Activated CD4-positive, alpha-beta T cell treated with anti-CD3 and anti-CD28 coated beads, Interleukin-2, amount 50 U/mL, for 48 hours (primary cell): ENCODE data around the gene LRRTM4.

ENCODE experiments used
- DNase-seq, 2 experiments: peaks; one replicate each; pipeline ENCODE4 v3.0.0-alpha.2; 2020

Gene LRRTM4

GRCh38 chr2:76977846-76978727, 544.1 kb downstream of the LRRTM4 start:
- no peak for DNase-seq

GRCh38 chr2:76975752-76976151, 546.4 kb downstream of the LRRTM4 start:
- no peak for DNase-seq

DNA sequence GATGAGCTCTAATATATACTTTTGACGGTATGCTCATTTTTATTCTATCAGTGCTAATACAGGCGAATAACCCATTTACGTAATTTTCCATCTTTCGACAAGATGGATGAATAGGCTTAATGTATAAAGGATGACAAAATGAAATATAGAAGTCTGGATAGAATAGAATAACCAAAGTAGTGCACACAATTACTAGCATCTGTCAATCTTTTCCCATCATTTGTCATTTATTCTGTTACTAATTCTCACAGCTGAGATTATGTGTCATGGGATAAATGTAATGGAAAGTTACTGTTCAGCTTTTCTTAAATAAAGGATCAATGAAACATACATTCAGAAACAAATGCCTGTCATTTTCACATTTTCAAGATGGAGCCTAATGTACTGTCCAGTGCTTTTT, 548.6 kb downstream of the LRRTM4 start:
- no peak for DNase-seq

DNA sequence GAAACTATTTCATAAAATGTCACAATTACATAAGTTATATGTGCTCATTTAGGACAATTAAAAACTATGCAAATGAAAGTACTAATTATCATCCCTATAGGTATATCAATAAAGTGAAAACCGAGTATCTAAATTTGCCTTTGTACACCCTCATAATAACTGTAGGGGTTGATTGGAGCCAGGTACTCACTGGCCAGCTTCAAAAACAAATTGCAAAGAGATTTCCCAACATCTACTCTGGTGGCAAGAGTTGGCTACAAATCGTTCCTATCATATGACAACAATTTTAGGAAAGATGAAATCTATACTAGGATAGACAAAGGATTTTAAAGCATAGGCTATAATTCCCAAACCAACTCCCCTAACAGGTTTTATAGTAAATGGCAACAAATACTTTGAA, 556.4 kb downstream of the LRRTM4 start:
- DNase-seq, result no peak

- no peak for DNase-seq
These were observed 563.4 kb downstream of the LRRTM4 start for GRCh38 chr2:76958749-76959148.

GRCh38 chr2:76953733-76954347, 568.3 kb downstream of the LRRTM4 start:
- no peak for DNase-seq

- no peak for DNase-seq
These were observed 575.5 kb downstream of the LRRTM4 start for GRCh38 chr2:76946631-76947145.

- no peak for DNase-seq
These were observed 581.6 kb downstream of the LRRTM4 start for GRCh38 chr2:76940559-76940958.

DNA sequence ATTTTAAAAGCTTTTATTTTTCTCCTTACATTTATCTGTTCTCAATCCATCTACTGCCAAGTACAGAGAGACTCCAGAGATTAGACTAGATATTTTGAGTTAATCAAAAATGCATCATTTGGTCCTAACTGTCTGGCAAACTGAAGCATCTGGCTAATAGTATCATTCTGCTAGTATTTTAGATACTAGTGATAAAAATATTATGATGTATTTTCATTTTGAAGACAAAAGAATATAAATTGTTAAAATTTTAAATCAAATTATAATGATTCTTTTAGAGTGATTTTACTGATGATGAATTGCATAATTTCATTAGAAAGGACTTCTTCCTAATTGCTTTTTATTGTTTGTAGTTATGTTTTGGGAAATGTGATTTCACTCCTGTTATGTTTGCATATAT, 584.0 kb downstream of the LRRTM4 start:
- no peak for DNase-seq

- DNase-seq, result no peak
These were observed 589.6 kb downstream of the LRRTM4 start for GRCh38 chr2:76932550-76932949.

DNA sequence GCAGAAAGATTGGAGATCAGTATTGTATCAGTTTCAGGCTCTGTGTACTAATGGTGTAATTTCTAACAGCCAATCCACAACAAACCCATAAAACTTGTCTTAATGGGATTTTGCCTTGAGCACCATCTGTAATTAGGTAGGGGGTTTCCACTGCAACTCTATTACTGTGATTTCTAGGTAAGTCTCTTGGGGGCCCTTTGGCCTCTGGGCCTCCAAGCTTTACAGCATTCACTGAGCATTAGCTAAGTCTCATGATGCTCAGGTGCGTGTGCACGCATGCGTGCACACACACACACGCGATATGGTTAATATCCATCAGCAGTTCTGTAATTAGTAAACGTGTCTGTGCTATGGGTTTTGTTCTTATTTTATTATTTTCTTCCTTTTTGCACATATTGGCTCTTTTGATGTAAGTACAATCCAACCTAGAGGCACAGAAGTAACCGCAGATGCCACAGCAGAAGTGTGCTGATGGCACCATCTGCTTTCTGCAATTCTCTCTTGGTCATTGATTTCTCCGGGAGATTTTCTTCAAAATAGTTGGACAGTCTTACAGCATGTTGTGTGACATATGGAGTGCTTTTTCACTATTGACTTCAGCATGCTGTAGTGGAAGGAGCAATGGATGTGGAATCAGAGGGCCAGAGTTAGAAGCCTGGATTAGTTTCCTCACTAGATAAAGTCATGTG, 592.0 kb downstream of the LRRTM4 start:
- no peak for DNase-seq

- no peak for DNase-seq
These were observed 594.1 kb downstream of the LRRTM4 start for GRCh38 chr2:76928026-76928425.

DNA sequence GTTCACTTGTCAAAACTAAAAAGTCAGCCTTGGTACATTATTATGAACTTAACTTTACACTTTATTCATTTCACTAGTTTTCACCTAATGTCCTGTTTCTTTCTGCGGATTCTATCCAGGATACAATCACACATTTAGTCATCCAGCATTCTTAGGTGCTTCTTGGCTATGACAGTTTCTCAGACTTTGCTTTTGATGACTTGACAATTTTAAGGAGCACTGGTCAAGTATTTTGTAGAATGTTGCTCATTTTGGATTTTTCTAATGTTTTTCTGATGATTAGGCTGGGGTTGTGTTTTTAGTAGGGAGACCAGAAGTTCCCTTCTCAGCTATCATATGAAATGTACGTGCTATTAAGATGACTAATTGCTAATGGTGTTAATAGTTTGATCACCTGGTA, 601.2 kb downstream of the LRRTM4 start:
- DNase-seq, result no peak

DNA sequence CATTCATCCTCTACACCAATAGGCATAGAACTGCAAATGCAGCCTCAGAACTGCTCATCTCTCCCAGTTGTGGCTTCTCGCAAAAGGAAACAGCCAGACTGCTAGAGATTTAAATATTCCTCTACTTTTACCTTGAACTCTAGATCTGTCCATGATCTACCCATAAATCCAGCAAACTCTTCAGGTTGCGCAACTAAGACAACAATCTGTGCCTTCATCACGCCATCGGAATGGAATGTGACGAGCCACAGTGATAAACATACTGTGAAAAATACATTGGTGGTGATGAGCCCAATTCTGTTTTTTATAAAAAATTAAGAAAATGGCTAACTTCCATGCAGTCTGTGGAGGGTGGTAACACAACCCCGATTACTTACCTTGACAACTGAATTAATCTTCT, 626.7 kb downstream of the LRRTM4 start:
- DNase-seq, result no peak

DNA sequence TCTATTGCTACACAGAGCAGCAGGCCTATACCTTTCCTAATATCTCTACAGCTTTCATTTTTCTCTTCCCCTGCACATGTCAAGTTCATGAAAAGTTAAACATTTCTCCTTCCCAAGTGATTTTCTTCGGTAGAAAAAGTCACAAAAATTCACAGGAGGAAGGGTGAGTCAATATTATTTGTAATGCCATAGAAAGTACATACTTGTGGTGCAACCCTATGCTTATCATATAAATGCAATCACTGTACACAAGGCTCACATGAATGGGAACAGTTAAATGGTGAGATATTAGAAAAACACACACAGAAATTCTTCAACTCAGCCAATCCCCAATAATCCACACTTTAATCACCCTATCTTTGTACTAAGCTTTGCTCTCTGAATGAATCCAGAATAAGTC, 651.6 kb downstream of the LRRTM4 start:
- no peak for DNase-seq

- DNase-seq, result no peak
These were observed 652.2 kb downstream of the LRRTM4 start for GRCh38 chr2:76870011-76870410.

GRCh38 chr2:76867854-76868253, 654.3 kb downstream of the LRRTM4 start:
- no peak for DNase-seq

- DNase-seq, result no peak
These were observed 655.7 kb downstream of the LRRTM4 start for GRCh38 chr2:76866464-76866863.

DNA sequence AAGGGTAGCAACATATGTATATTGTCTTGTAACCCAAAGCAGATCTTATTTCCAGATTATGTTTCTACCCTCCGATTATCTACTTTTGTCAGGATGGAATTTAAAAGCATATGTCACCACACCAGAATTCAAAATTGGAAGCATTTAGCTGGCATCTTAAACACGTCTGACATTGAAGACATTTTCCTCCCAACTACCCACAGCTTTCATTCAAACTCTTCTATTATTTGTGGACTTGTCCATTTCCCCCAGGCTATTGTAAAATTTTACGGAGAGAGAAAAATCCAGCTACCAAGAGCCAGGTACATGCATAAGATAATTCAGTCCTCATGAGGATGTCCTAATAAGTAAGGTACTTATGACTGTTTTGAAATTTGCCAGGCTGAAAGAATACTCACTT, 659.3 kb downstream of the LRRTM4 start:
- no peak for DNase-seq

DNA sequence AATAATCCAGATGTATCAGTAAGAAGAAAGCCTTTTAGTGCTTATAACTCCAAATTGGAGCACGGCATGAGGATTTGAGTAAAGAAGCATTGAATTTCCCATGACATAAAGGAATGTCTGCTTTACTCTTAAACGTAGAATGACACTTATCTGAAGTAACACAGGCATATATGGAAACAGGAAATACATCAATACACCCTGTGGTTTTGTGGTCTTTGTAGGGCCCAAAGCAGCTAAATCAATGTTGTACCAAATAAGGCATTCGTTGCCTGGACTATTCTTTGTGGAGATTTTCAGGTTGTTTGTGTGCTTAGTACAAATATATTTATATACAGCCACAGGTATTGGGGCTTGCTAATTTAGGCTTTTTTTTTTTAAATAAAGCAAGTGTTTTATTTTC, 660.5 kb downstream of the LRRTM4 start:
- no peak for DNase-seq

GRCh38 chr2:76851000-76851399, 671.2 kb downstream of the LRRTM4 start:
- no peak for DNase-seq

- DNase-seq, result no peak
These were observed 673.1 kb downstream of the LRRTM4 start for GRCh38 chr2:76849086-76849485.

- no peak for DNase-seq
These were observed 682.4 kb downstream of the LRRTM4 start for GRCh38 chr2:76839826-76840225.
